Activated CD4-positive, CD25-positive, alpha-beta regulatory T cell treated with anti-CD3 and anti-CD28 coated beads, Interleukin-2, amount 50 U/mL, for 72 hours (primary cell): ENCODE measurements around the gene SIPA1L3.

Experiments used
- DNase-seq: peaks from one replicate; pipeline ENCODE4 v3.0.0; 2021

Gene SIPA1L3

GRCh38 chr19:38197937-38198704 lies 291.1 kb downstream of the SIPA1L3 start:
- no peak for DNase-seq

GRCh38 chr19:38199340-38199739 lies 292.3 kb downstream of the SIPA1L3 start:
- no peak for DNase-seq

GRCh38 chr19:38201731-38202130 lies 294.7 kb downstream of the SIPA1L3 start:
- no peak for DNase-seq

GRCh38 chr19:38202504-38202903 lies 295.5 kb downstream of the SIPA1L3 start:
- no peak for DNase-seq

- no peak for DNase-seq
These were observed 296.2 kb downstream of the SIPA1L3 start for GRCh38 chr19:38203197-38203596.

- DNase-seq: no peak
These were observed 297.1 kb downstream of the SIPA1L3 start for GRCh38 chr19:38204096-38204495.

- DNase-seq: no peak
These were observed 297.7 kb downstream of the SIPA1L3 start for GRCh38 chr19:38204728-38205127.

GRCh38 chr19:38206006-38206745 lies 299.2 kb downstream of the SIPA1L3 start:
- DNase-seq: no peak

GRCh38 chr19:38206928-38207327 lies 299.9 kb downstream of the SIPA1L3 start:
- no peak for DNase-seq

- DNase-seq: no peak
These were observed 300.5 kb downstream of the SIPA1L3 start for GRCh38 chr19:38207543-38207942.

GRCh38 chr19:38208571-38208970 lies 301.6 kb downstream of the SIPA1L3 start:
- no peak for DNase-seq

- DNase-seq: no peak
These were observed 302.1 kb downstream of the SIPA1L3 start for GRCh38 chr19:38209152-38209551.

GRCh38 chr19:38209671-38210457 lies 302.9 kb downstream of the SIPA1L3 start:
- no peak for DNase-seq

GRCh38 chr19:38210458-38210987 lies 303.5 kb downstream of the SIPA1L3 start:
- no peak for DNase-seq

- DNase-seq: no peak
These were observed 304.2 kb downstream of the SIPA1L3 start for GRCh38 chr19:38211151-38211591.

- DNase-seq: no peak
These were observed 304.8 kb downstream of the SIPA1L3 start for GRCh38 chr19:38211766-38212165.

- DNase-seq: no peak
These were observed 306.5 kb downstream of the SIPA1L3 start for GRCh38 chr19:38213469-38213868.

GRCh38 chr19:38213911-38214625 lies 307.1 kb downstream of the SIPA1L3 start:
- DNase-seq: peak; percentile 64

GRCh38 chr19:38216785-38217641 lies 310.0 kb downstream of the SIPA1L3 start:
- no peak for DNase-seq

GRCh38 chr19:38218204-38218603 lies 311.2 kb downstream of the SIPA1L3 start:
- DNase-seq: no peak

- no peak for DNase-seq
These were observed 312.2 kb downstream of the SIPA1L3 start for GRCh38 chr19:38219221-38219620.
